T-helper 2 cell treated with Interferon-gamma antibody and Interleukin-4, amounts not matched to agents 100 ng/mL and 5 ng/mL, for 36 hours (primary cell): ENCODE results near the gene MGRN1. TPM values are rescaled to one million over a fixed set of nuclear protein-coding genes. Genes with fewer than 3 reads are reported as not detected.

Experiments
- intact Hi-C: fragments of 100-400 bp; cut with micrococcal nuclease; formaldehyde crosslinking; loops from one replicate; pipeline ENCODE4 v1.15.1; 2023
- total RNA-seq: library from RNA; stranded (reverse); gene quantifications from 2 replicates; pipeline ENCODE4 v1.2.3, GENCODE V29; 2022

Gene MGRN1
- total RNA-seq, 1 donor from 2014 or later: 87.8 TPM

- intact Hi-C loops: no loop called here
Measured at GRCh38 chr16:4684058-4684715, 59.6 kb downstream of the MGRN1 start.

- intact Hi-C loops: no loop called here
Measured at GRCh38 chr16:4684763-4685162, 60.1 kb downstream of the MGRN1 start.

- intact Hi-C loops: no loop called here
Measured at GRCh38 chr16:4685292-4685691, 60.7 kb downstream of the MGRN1 start.

GRCh38 chr16:4685776-4686496 is 61.3 kb downstream of the MGRN1 start:
- intact Hi-C loops: no loop called here

GRCh38 chr16:4686497-4687210 is 62.0 kb downstream of the MGRN1 start:
- intact Hi-C loops: no loop called here

- intact Hi-C loops: no loop called here
Measured at GRCh38 chr16:4687416-4687815, 62.8 kb downstream of the MGRN1 start.

GRCh38 chr16:4687946-4688673 is 63.5 kb downstream of the MGRN1 start:
- intact Hi-C loops: no loop called here

- intact Hi-C loops: no loop called here
Measured at GRCh38 chr16:4688674-4689045, 64.0 kb downstream of the MGRN1 start.

GRCh38 chr16:4689091-4689671 is 64.6 kb downstream of the MGRN1 start:
- intact Hi-C loops: no loop called here

- intact Hi-C loops: loop anchor here (10.0 kb wide), 1 partner anchor 265 kb away; the partner anchor contains the start of gene SEC14L5
Measured at GRCh38 chr16:4689864-4690704, 65.5 kb downstream of the MGRN1 start.

- intact Hi-C loops: loop anchor here (10.0 kb wide), 1 partner anchor 264 kb away; the partner anchor contains the start of gene SEC14L5
Measured at GRCh38 chr16:4690946-4691665, 66.5 kb downstream of the MGRN1 start.

GRCh38 chr16:4691666-4692412 is 67.2 kb downstream of the MGRN1 start:
- intact Hi-C loops: loop anchor here (2.0 to 10.0 kb wide), 3 partner anchors 15 to 263 kb away; partner anchors contain the start of gene SEC14L5

- intact Hi-C loops: loop anchor here (1.0 to 10.0 kb wide), 6 partner anchors 16 to 262 kb away; partner anchors contain the start of genes ANKS3, DNAAF8, MGRN1 and SEC14L5
Measured at GRCh38 chr16:4692460-4693295, 68.1 kb downstream of the MGRN1 start.

- intact Hi-C loops: loop anchor here (1.0 to 10.0 kb wide), 6 partner anchors 17 to 261 kb away; partner anchors contain the start of genes ANKS3, DNAAF8, MGRN1 and SEC14L5
Measured at GRCh38 chr16:4693296-4693955, 68.8 kb downstream of the MGRN1 start, which contains the start of gene NUDT16L1. TSS of gene NUDT16L1 (plus strand) at chr16:4693562. CDS start at chr16:4693727, 165 bp downstream.

- intact Hi-C loops: loop anchor here (1.0 to 10.0 kb wide), 6 partner anchors 17 to 261 kb away; partner anchors contain the start of genes ANKS3, DNAAF8, MGRN1 and SEC14L5
Measured at GRCh38 chr16:4693956-4694641, 69.5 kb downstream of the MGRN1 start.
